NCI-H524 (cell line): Measurements from ENCODE around the gene EME1.
"Not testable (repeated sequence)": the region's sequence is repeated elsewhere in the genome, so short reads cannot be mapped to it uniquely, and the experiment has no call there.

Experiments
- DNase-seq, 2 experiments: peaks; one replicate each; lab custom pipeline; 2025; lab: John Stamatoyannopoulos, UW

EME1 gene

DNA sequence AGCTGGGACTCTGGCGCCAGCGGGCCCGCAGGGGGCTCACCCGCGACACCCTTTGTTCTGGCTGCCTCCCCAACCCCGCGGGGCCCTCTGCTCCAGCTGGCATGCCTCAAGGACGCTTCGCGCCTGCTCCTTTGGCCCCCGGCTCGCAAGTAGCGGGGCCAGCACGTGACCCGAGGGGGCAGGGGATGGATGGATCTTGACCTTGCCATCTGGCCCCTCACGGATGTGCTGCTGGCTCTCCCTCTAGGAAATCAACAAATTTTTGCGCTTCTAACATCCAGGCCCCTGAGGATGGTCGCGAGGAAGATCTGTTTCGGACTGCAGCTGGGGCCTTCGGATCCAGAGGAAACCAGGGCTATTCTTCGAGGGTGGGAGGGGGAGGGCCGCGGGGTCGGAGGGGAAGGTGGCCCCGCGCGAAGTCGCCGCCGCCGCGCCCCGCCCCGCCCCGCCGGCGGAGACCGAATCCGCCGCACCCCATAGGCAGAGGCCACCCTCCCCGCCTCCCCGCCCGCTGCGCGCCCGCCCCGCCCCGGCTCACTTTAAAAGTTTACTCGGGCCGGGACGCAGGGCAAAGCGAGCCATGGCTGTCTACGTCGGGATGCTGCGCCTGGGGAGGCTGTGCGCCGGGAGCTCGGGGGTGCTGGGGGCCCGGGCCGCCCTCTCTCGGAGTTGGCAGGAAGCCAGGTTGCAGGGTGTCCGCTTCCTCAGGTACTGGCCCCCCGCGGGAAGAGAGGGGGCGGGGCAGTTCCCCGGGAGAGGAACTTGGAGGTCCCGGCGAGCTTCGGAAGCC is 52.8 kb downstream of the EME1 start, which contains the start of gene ACSF2:
Gene ACSF2 (plus strand): TSS at position 537 of the 790 bp plus-strand sequence. CDS start 44 bp downstream, at position 581.
- DNase-seq = peak; percentile 65 to 85

DNA sequence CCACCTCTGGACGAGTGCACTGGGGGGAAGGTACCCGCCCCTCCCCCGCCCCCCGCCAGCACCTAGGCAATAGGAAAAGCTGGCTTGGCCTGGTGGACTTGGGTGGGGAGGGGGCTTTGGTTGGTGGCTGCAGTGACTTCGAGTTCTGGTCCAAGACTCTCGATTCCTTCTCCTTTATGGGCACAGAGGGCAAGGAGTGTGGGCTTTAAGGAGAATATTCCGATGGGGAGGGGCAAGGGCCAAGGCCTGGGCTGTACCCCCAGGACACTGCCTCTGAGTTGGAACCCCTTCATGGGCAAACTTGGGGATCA is 53.4 kb downstream of the EME1 start:
- no peak for DNase-seq

DNA sequence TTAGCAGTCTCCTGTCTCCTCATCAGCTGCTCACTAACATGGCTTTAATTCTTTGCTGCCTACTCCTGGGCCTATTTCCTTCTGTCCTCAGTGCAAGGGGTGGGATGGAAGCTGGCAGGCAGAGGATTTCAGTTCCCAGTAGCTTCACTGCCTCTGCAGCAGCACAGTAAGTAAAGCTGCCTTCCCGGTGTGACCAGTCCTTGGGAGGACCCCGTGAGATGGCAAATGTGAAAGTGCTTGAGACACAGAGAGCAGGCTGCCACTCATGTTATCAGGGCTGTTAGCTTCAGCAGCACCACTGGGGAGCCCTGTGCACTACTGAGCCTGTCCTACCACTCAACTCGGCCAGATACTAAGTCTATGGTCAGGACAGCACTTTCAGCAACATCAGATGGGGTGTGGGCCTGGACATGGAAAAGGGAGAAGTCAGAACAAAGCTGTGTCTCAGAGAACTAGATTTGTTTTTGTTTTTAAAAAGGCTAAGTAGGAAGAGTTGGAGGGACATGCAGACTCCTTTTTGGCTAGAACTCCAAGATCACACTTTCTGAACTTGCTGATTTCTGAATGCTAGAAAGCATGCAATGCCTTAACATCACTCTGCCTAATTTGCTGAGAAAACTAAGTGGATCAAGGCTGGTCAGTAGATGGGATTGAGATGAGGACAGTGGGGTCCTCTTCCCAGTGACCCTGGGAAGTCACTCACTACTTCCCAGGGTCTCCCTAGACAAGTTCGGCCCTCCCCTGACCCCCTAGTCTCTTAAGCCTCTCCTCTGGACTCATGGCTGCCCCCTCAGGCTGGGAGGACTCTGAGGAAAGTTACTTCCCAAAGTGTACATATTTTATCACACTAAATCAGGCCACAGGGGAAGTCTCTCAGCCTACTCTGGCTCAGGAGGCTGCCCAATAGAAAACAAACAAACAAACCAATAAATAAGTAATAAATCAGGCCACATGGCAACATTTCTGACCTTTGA is 54.1 kb downstream of the EME1 start:
- DNase-seq = peak; percentile 18 to 66

DNA sequence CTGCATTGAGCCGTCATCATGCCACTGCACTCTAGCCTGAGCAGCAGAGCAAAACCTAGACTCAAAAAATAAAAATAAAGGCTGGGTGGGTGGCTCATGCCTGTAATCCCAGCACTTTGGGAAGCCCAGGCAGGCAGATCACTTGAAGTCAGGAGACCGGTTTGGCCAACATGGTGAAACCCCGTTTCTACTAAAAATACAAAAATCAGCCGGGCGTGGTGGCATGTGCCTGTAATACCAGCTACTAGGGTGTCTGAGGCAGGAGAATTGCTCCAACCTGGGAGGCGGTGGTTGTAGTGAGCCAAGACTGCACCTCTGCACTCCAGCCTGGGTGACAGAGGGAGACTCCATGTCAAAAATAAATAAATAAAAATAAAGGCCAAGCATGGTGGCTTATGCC is 55.1 kb downstream of the EME1 start:
- DNase-seq = not testable (repeated sequence)

DNA sequence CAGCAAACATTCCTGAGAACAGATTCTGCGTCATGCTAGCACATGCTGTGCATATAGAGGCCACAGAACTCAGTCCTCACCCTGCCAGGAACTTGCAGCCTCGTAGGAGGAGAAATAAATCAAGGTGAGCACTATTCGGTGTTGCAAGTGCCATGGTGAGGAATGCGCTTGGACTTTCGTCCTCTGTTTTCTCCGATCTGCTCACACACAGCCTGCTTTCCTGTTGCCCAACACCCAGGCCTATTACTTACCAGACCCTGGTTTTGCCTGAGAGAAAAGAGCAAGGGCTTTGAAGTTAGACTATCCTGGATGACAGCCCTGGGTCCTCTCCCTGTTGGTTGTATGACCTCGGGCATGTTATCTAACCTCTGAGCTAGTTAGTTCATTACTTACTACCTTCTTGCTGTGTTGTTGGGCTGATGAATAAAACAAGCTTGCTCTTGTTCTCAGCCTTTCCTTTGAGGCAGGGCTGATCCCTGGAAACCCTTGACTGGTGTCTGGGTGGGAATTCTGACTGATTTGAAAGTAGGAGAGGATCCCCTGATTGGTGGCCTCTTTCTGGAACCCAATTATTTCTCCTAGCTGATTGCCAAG is 55.9 kb downstream of the EME1 start:
- no peak for DNase-seq

DNA sequence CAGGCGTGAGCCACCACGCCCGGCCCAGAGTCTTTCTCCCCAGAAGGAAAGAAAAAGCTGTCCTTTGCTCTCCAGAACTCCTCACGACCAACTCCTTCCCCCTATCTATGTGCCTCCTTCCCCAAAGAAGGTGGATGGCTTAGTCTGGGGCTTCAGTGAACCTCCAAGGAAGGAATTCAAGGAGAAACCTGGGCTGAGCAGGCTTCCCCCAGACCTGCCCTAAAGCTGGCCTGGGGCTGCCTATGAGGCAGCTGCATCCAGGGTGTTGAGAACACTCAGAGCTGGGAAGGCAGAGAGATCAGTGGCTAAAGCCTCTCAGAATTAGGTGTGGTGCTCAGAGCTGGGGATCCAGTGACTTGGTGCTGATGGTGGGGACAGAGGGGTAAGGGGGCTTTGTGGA is 56.8 kb downstream of the EME1 start:
- no peak for DNase-seq
